ENCODE data around the gene PCID2. TPM values are rescaled to one million over a fixed set of nuclear protein-coding genes. Genes with fewer than 3 reads are reported as not detected.
A peak's percentile ranks its signal among the peaks of the same experiment; 100 is the strongest.

The PCID2 gene
- total and polyA plus RNA-seq, 2 of the 13 experiments (the other 11 are each of a cell fraction or from before 2014, with no cell fraction given): 65.0 to 111 TPM

- TF ChIP-seq ARNT2 (CRISPR knock-in tag; IDR thresholded peaks at IDR 0.05; ENCODE audit: low read depth) (peak; percentile 75), KDM6A (CRISPR knock-in tag; IDR thresholded peaks at IDR 0.05; ENCODE audit: low read depth) (peak; percentile 85), BRD4 (CRISPR knock-in tag; IDR thresholded peaks at IDR 0.05) (no peak), ZNF563 (CRISPR knock-in tag; IDR thresholded peaks at IDR 0.05) (peak; percentile 68; the same call in 1 of the 2 replicates), ZFP1 (CRISPR knock-in tag; IDR thresholded peaks at IDR 0.05) (no peak), TBX2 (CRISPR knock-in tag; IDR thresholded peaks at IDR 0.05; ENCODE audit: borderline replicate concordance) (peak; percentile 64; the same call in 1 of the 2 replicates), ZNF292 (CRISPR knock-in tag; IDR thresholded peaks at IDR 0.05; ENCODE audit: borderline replicate concordance, low read depth) (peak; percentile 93; the same call in 1 of the 2 replicates), IKZF5 (CRISPR knock-in tag; IDR thresholded peaks at IDR 0.05) (peak; percentile 55; the same call in 1 of the 2 replicates), PCBP1 (IDR thresholded peaks at IDR 0.05; ENCODE audit: borderline replicate concordance, low read depth, low read length) (no peak), ZBTB10 (CRISPR knock-in tag; IDR thresholded peaks at IDR 0.05; ENCODE audit: borderline replicate concordance) (no peak), LCORL (IDR thresholded peaks at IDR 0.05) (peak; percentile 94), LCORL (CRISPR knock-in tag; IDR thresholded peaks at IDR 0.05) (peak; percentile 95), RERE (CRISPR knock-in tag; IDR thresholded peaks at IDR 0.05; ENCODE audit: low read depth) (0 out of 2 replicates have a peak, but pooled peaks have one; percentile 22), ARHGAP35 (CRISPR knock-in tag; IDR thresholded peaks at IDR 0.05; ENCODE audit: borderline replicate concordance) (no peak), HIVEP1 (CRISPR knock-in tag; IDR thresholded peaks at IDR 0.05) (peak; percentile 77), MAX (IDR thresholded peaks at IDR 0.05) (no peak), ZC3H13 (CRISPR knock-in tag; IDR thresholded peaks at IDR 0.05) (no peak), KLF13 (CRISPR knock-in tag; IDR thresholded peaks at IDR 0.05) (no peak)
These were observed 50.3 kb downstream of the PCID2 start, which contains the start of gene PROZ (continued) for GRCh38 chr13:113157929-113158747.

Data from HepG2 (cell line).